Stimulated activated CD4-positive, alpha-beta T cell treated with anti-CD3 and anti-CD28 coated beads, Interleukin-4, amount 100 ng/mL, for 4 hours (primary cell): ENCODE measurements around the gene DENND2D.
"Not testable (repeated sequence)": the region's sequence is repeated elsewhere in the genome, so short reads cannot be mapped to it uniquely, and the experiment has no call there.

Source experiments
- DNase-seq, 2 experiments: peaks; one replicate each; pipeline ENCODE4 v3.0.0-alpha.2; 2020

Gene DENND2D

DNA sequence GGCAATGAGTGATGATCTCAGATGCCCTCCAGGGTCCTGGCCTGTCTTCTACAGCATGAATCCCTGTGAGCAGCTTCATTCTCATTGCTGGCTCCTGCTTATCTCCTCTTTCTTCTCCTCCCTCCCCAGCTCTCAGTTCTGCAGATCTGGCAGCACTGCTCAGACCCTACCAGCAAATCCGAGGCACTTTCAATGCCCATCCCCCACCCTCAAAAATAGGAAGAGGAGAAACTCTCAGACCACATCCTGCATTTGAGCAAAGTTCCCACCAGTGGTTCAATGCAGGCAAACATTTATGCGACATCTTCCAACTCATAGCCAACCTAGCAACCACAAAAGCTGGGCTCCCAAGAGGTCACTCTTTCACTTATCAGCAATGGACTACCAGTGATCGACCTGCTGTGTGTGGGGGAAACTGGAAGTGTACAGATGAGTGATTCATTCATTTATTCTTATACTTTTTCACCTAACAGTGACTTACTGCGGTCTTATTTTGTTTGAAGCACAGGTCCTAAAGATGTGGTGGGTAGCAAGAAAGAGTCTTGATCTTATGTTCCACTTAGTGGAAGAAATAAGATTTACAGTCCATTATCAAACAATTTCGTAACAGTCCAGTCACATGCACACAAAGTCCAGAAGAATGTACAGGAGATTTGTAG is 21.3 kb upstream of the DENND2D start:
- DNase-seq: peak in 1 of 2 experiments; percentile 27

DNA sequence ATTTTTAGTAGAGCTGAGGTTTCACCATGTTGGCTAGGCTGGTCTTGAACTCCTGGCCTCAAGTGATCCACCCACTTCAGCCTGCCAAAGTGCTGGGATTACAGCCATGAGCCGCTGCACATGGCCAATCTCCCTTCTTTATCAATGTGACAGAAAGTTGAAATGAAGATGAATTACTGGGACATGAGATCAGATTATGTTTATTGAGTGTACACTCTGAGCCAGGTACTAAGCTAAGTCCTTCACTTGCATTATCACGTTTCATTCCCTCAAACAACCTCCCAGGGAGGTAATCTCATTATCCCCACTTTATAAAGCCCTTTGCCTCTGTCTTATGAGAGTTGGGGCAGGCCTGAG is 20.8 kb upstream of the DENND2D start:
- DNase-seq: no peak

DNA sequence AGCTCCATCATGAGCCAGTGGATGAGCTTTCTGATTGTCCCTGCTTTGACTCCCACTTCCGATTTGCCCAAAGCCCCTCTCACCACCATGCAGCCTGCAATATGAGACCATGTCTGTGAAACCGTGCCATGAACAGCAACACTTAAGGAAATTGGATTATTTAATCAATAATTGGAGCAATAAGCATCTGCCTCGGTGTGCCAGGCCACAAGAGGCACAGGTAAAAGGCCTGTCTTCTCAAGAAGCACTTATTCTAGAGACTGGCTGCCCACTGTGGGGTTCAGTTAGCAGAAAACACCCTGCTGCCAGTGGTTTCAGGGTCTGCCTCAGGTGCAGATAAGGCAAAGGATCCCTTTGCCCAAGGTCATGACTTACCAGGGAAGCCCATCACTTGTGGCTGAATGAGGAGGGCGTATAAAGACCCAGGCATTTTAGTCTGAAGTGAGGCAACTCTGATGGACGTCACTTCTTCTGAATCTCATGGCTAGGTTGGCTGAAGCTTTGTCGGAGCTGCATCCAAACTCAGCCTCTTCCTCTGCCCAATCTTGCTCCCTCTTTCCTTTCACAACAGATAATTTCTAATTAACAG is 19.9 kb upstream of the DENND2D start:
- DNase-seq: no peak

DNA sequence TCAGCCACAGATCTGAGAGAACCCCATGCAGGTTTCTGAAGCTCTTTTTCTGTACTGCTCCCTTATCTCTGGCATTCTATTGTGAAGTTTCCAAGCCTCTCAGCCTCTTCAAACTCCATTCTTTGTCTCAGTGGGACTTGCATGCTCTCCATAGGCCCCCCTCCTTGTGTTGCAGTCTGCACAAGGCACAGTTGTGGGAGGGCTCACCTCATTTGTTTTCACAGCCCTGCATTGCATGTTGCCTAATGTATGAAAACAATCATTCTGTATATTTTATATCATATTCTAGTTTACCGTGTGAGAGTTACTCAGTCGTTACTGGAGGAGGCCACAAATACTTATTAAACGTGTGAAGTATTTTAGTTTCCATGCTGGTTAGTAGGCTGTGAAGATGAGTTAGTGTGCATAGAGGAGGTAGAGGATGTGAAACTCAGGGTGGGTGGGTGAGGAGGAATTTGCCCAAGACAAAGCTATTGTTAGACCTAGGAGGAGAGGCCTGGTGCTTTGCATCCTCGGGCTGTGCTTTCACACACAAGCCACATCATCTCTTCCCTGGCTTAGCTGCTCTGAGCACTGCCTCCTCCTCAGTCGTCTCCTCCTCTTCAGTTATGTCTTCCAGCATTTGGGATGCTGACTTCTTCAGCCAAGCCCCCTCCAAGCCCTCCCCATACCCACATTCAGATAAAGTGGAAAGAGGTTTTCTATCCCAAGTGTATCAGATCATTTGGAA is 19.3 kb upstream of the DENND2D start:
- DNase-seq: peak in 1 of 2 experiments; percentile 42

DNA sequence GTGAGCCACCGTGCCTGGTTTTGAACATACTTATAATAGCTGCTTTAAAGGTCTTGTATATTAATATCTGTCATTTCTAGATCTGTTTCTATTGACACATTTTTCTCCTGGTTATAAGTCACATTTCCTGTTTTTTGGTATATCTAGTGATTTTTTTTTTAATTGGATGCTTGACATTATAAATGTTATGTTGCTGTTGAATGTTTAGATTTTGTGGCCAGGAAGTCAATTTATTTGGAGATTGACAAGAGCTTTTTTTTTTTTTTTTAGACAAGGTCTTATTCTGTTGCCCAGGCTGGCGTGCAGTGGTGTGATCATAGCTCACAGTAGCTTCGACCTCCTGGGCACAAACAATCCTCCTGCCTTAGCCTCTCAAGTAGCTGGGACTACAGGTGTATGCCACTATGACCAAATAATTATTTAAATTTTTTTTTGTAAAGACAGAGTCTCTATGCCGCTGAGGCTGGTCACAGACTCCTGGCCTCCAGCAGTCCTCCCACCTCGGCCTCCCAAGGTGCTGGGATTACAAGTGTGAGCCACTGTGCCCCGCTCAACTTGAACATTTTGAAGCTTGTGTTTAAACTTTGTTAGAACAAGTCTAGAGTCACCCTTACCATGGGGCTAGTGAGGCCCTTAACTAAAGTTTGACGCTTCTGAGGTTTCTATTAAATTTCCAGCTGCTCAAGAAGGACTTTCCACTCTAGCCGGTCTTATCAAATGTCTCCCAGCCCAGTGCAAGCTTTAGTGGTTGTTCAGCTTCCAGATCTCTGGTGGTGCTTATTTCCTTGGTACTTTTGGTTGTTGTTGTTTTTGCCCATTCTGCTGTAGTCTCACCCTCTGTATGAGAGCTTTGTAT is 18.5 kb upstream of the DENND2D start:
- DNase-seq: no peak

DNA sequence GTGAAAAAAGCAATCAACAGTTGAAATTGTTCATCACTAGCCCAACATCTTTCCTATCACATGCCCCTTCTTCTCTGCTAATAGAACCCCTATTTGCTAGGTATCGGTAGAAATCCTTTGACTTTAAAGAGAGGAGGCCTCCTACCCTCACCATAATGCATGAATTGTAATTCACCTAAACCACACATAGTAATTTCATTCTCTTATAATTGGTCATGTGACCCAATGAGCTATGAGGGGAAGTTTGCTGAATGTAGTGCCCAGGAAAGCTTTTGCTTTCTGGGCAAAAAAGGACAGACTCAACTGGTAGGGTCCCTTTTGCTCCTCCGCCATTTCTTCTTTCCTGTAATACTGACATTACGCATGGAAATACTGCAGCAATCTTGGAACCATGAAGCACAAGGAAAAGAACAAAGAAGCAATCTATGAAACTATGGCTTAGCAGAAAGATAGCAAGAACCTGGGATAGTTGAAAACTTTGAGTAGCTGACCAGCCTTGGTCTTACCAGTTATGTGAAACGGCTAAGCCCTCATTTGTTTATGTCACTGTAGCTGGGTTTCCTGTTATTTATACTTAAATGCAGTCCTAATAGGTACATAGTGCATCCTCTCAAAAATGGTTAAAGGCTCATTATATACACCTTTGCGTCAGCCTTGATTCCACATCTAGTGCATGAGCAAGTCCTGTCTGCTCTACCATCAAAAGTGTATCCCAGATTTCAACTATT is 16.9 kb upstream of the DENND2D start:
- DNase-seq: no peak

DNA sequence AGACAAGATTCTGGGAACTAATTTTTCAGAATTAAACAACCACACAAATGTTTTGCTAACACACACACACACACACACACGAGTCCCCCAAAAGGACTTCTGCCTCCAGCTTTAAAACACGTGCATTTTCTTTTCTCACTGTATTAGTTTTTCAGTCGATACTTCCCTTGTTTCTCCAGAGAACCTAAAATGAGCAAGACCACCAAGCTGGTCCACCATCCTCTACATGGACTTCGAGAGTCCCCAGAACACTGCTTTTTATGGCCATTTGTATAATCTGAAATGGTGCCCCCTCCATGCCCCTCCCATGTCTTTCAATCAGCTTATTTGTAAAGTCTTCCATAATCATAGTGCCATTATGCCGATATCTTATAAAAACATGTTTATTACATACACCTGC is 16.3 kb upstream of the DENND2D start:
- DNase-seq: no peak

DNA sequence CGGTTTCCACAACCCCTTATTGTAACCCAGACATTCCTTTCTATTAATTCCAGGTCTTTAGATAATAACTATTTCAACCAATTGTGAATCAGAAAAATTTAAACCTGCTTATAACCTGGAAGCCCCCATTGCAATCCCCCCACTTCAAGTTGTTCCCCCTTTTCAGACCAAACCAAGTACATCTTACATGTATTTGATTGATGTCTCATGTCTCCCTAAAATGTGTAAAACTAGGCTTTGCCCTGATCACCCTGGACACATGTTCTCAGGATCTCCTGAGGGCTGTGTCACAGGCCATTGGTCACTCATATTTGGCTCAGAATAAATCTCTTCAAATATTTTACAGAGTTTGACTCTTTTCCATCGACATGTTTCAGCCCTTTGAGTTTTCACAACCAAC is 14.8 kb upstream of the DENND2D start:
- not testable (repeated sequence) for DNase-seq

DNA sequence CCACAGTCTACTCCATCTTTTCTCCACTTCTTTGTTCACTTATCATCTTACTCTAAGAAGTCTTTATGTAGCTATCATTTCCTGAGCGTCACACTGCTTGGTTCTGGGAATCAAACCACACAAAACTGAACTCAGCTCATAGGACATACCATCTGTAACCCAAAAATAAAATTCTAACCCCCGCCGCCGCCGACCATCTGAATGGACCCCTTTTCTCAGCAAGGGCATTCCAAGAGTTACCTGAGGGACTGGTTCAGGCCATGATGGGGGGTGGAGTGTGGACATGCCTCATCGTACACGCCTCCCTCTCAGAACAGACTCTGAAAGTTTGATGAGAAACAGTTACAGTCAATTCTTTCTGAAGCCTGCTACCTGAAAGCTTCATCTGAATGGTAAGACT is 14.4 kb upstream of the DENND2D start:
- peak in 1 of 2 experiments; percentile 53 for DNase-seq

DNA sequence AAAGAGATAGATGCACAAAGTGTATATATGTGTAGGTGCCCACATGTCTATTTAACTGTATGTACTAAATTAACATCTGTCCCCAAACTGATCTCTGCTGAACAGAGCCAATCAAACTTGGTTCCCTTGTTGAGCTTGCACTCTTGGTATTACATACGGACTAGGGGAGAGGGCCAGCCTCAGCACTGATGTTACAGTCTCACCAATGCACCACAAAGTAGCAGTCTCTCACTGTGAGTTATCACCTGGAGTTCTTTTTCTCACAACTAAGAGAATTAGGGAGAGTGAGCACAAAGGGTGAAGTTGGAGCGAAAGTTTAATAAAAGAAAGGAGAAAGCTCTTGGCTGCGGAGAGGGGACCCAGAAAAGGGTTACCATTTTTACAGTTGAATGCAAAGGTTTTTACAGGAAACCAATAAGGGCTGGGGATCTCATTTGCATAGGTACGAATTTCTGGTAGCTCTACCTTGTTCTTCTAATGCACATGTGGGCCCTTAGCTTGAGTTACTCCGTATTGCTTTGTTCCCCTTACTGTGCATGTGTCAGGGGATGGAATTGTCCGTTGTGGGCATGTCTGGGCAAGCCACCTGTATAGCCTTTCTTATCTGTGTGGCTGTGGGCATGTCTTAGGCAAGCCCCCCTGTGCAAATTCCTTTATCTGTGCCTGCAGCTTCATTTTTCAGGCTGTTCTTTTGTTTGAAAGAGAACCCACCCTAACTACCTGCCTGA is 13.8 kb upstream of the DENND2D start:
- DNase-seq: no peak

DNA sequence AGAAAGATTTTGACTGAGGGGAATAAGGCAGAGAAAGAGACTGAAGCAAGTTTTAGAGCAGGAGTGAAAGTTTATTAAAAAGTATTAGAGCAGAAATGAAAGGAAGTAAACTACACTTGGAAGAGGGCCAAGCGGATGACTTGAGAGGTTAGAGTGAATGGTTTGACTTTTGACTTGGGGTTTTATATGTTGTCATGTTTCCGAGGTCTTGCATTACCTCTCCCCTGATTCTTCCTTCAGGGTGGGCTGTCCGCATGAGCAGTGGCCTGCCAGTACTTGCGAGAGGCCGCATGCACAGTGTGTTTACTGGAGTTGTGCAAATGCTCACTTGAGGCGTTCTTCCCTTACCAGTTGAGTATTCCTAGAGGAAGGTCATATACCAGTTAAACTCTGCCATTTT is 13.0 kb upstream of the DENND2D start:
- DNase-seq: no peak

DNA sequence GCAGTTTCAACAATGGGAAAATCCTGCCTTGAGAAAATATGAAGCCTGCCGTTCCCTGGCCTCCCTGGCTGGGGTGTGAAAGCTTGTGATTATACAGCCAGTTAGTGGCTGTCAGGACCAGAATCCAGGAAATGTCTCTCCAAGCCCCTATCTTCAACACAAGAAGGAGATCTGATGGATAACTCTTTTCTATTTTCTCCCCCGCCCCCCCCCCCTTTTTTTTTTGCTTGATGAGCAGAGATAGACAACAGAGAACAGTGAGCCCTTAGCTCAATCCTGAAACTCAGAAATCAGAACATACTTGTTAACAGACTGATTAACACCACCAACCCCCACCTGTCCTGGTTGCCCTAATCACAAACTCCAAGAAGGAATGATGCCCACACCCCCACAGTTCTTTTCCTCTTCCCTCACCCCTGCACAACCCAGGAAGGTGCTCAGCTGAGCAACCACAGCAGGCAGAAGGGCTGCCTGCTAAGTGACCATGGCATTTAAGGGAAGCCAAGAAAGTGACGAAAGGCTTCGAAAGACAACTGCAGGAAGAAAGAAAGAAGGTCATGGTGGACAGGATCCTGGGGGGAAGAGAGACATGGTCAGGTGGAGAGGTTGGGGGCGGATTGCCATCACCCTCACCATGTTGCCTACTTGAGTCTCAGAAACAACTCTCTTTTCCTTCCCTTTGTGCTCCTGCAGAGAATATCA is 12.3 kb upstream of the DENND2D start:
- no peak for DNase-seq

DNA sequence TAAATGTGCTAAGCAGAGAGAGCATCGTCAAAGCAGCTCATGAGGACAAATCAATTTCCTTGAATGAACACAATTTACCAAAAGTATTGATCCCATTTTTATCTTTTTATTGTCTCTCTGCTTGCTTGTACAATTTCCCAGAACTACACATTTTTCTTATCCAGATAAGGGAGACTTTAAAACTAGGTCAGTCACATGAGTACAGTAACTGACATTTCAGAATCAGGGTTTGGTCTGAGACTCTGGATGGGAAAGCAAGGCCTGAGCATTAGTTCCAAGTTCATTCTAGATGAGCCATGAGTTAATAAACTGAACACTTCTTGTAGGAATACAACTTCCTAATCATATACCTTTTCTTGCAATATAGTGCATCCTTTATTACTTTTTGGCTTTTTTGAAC is 11.5 kb upstream of the DENND2D start:
- DNase-seq: no peak

DNA sequence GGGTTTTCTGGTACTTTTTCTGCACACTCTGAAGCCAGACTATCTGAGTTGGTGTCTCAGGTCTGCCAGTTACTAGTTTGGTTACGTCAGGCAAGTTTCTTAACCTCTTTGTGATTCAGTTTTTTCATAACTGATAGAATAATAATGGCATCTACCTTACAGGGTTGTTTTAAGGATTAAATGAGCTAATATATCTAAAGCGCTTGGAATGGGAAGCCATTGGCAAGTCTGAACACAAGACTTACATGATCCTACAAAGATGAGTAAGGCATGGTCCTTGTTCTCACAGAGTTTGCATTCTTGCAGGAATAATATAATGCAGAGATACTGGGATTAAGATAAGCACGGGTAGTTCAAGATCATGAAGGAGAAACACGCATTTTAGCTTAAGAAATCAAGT is 9.2 kb upstream of the DENND2D start:
- no peak for DNase-seq

DNA sequence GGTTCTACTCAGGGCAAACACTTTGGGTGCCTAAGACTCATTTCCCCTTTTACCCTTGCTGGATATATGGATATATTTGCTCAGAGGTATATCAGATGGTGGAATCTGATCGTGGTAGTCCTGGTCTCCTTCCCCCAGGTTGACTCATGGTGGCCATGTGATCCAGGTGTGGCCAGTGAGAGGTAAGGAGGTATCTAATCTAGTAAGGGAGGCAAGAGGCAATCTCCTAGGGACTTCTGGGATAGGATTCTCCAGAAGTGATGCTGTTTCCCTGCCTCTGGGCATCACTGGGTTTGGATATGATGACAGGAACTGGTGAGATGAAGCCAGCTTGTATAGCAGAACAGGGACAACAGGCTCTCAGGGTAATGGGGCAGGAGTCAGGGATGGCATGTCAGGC is 8.5 kb upstream of the DENND2D start:
- no peak for DNase-seq

DNA sequence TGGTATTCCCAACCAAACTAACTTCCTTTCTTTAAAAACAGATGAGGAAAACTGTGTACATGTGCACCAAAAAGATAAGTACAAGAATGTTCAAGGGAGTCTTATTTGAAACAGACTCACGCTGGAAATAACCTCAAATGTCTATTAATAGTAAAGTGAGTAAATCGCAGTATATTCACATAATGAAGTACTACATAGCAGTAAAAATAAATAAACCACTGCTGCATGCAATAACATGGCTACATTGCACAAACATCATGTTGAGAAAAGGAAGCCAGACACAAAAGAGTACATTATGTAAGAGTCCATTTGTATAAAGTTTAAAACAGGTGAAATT is 5.2 kb upstream of the DENND2D start:
- DNase-seq: no peak

DNA sequence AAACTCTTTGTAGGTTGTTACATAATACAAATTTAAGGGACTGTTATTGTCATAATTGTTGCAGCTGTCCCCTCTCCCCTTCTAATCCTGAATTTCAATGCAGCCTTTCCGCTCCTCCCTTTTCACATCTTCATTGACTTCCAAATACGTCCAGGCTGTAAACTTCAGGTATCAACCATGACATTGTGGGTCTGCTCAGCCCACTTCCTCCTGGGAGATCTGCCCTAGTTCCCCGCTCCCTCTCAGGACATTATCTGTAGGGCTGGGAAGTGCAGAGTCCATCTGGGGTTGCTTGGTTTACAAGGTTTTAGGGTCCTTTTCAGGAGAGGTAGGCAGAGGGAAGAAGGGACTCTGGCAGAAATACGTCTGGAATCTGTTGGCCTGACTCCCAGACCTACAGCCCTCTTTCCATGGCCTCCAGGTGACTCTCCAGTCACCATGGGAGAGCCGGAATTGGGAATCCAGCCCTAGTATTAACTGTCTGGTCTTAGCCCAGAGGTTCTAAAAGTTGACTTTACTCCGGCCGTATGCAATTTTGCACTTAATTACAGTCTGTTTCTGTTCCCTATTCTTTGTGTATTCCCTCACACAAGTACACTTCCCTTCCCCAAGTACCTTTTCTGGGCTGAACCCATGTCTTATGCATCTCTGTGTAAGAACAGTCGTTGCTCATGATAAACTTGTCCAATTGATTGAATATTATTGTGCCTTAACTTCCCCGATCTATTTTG is 4.7 kb upstream of the DENND2D start:
- DNase-seq: no peak

DNA sequence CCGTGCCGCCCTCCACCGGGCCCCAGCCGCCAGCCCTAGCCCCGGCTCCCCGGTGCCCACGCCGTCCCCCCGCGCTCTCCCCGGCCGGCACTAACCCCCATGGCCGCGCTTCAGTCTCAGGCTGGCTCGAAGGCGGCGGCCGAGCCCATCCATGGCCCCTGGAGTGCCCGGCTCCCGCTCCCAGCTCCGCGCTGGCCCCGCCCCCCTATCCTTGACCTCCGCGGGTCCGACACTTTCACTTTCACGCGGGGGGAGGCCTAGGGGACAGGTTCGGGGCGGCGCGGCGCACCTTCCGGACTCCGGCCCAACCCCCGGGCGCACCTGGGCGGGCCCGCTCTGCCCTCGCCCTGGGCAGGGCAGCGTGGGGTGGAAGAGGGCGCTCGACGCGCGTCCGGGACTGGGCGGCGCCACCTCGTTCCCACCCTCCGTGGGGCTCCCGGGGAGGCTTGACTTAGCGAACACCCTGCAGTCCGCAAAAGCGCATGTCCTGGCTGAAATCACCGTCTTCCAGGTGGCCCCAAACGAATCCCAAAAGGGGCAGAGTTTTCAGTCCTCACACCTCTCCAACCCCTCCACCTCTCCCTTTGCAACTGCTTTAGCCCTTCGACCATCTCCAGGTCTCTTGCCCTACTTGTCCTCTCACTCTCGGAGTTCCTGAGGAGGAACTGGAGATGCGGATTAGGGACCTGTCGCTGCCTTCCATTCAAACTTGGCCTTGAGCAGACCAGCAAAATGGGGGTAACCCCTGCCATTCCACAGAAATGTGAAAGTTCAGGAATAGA is 3.9 kb upstream of the DENND2D start:
- peak; percentile 65 to 72 for DNase-seq

DNA sequence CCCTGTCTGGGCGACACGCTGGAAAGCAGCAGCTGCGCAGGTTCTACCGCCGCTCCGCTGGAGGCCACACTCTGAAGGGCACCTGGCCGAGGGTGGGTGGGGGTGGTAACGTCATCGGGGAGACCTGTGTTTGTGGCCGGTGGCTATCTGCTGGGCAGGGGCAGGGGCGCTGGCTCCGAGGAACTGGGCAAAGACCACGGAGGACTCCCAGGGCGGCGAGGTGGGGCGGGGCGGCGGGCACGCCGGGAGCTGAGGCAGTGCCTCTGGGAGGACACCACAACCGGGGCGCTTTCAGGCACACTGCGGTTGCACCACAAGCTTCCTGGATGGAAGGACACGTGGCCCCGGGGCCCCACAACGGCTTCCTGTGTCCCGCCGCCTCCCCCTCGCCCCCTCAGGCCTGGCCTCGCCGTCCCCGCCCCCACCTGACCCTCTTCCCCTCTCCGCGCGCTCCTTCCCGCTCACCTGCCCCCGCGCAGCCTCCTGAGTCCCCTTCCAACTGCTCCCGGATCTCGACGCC is 3.3 kb upstream of the DENND2D start:
- peak; percentile 77 to 82 for DNase-seq
